Activated T-helper 2 cell treated with anti-CD3 and anti-CD28 coated beads, Interferon-gamma antibody, Interleukin-2, Interleukin-4, amounts not matched to agents 10 μg/mL and 5 μg/mL and 100 μg/mL, durations not matched to agents 14 hours and 24 hours and 36 hours (primary cell): ENCODE data around the gene PCBP1. TPM values are rescaled to one million over a fixed set of nuclear protein-coding genes. Genes with fewer than 3 reads are reported as not detected.
"Not testable (repeated sequence)": the region's sequence is repeated elsewhere in the genome, so short reads cannot be mapped to it uniquely, and the experiment has no call there.

Experiments
- DNase-seq: peaks from one replicate; pipeline ENCODE4 v3.0.0; 2021; ENCODE audit warnings: low spot score
- H3K27ac Mint-ChIP-seq: one replicate; pipeline ENCODE4 v1.8.0; 2021; ENCODE audit warnings: mixed read lengths
- H3K27me3 Mint-ChIP-seq: one replicate; pipeline ENCODE4 v1.8.0; 2021; ENCODE audit warnings: low read depth, mixed read lengths
- H3K36me3 Mint-ChIP-seq: one replicate; pipeline ENCODE4 v1.8.0; 2021; ENCODE audit warnings: low read depth, mixed read lengths
- H3K4me1 Mint-ChIP-seq: one replicate; pipeline ENCODE4 v1.8.0; 2021; ENCODE audit warnings: low read depth, mixed read lengths
- H3K4me3 Mint-ChIP-seq: one replicate; pipeline ENCODE4 v1.8.0; 2021; ENCODE audit warnings: low read depth, mild to moderate bottlenecking, moderate library complexity, mixed read lengths
- H3K9me3 Mint-ChIP-seq: one replicate; pipeline ENCODE4 v1.8.0; 2021; ENCODE audit warnings: mixed read lengths
- intact Hi-C: fragments of 100-400 bp; cut with micrococcal nuclease; formaldehyde crosslinking; loops from one replicate; pipeline ENCODE4 v1.15.1; 2023
- total RNA-seq: library from RNA; stranded (reverse); gene quantifications from 2 replicates; pipeline ENCODE4 v1.2.3, GENCODE V29; 2022

Gene PCBP1
- total RNA-seq, 1 donor from 2014 or later, result 433 TPM

DNA sequence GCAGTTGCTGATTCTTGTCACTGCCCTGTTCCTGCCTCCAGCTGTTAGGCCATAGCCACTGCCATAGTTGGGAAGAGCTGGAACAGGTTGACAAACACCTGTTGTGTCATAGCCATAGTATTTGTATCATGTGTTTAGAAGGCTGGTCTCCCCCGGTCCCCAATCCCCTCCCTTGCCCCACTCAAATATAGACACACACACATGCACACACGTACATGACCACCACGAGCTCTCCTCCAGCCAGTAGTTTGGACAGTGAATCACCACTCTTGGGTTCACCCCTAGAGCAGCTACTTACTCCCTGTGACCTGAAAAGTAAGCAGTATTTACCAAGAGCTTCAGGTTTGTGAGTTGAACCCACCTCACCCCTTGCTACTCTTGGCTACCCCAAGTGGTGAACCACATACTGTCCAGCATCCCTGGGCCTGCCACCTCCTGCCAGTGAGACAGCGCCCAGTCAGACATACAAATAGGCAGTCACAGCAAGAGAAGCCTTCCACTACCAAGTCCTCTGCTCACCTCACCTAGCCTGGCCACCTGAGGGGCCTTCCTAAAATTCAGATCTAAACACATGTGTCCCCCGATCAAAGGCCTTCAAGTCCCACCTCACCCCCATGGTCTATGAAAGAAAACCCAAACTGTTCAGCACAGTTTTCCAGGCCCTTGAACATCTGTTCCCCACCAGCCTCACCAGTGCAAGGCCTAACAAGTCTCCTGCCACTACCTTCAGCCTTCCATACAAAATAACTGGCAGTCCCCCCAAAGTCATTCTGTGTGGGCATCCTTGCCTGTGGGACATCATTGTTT is 7.1 kb downstream of the PCBP1 start:
- intact Hi-C loops, result loop anchor here (2.0 kb wide), 2 partner anchors 14 to 30 kb away; no protein-coding TSS in a partner anchor
- Mint-ChIP-seq H3K27ac (peak overlapping the region; percentile 98), H3K4me3 (peak overlapping the region; percentile 85), H3K36me3 (peaks cover 30% of the 10 kb centered on the region), H3K27me3 (no peaks in the 10 kb centered on the region), H3K4me1 (peaks cover 43% of the 10 kb centered on the region), H3K9me3 (peaks cover 3% of the 10 kb centered on the region)
- no peak for DNase-seq

DNA sequence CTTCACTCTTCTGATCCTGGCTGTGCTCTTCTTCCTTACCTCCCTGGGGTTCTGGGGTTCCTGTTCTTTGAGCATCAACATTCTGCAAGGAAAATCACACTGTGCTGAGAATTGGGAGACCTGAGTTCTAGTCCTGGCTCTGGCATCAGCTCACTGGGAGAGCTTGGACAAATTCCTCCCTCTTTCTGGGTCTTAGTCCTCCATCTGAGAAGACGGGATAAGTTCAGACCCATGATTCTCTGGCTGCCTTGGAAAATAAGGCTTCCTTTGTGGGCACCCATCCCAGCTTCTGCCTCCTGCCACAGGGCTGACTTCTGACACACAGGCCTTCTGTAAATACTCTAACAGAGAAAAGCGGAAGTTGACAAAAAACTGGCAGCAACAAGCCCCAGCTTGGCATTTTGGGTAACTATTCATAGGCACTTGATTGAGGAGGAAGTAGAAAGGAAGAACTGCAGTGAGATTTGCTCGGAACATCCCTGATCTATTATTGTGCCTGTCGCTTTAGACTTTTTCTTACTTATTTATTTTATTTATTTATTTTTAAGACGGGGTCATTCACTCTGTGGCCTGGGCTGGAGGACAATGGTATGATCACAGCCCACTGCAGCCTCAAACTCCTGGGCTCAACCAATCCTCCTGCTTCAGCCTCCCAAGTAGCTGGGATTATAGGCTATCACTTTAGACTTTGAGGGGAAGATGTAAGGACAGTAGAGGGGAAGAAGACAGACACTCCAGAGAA is 7.9 kb downstream of the PCBP1 start:
- Mint-ChIP-seq H3K27ac (peak overlapping the region; percentile 98), H3K36me3 (peaks cover 22% of the 10 kb centered on the region), H3K4me1 (peaks cover 42% of the 10 kb centered on the region), H3K27me3 (no peaks in the 10 kb centered on the region), H3K4me3 (peak overlapping the region; percentile 85), H3K9me3 (peaks cover 3% of the 10 kb centered on the region)
- DNase-seq, result peak; percentile 46
- intact Hi-C loops, result loop anchor here (1.0 to 2.0 kb wide), 3 partner anchors 9 to 30 kb away; no protein-coding TSS in a partner anchor

DNA sequence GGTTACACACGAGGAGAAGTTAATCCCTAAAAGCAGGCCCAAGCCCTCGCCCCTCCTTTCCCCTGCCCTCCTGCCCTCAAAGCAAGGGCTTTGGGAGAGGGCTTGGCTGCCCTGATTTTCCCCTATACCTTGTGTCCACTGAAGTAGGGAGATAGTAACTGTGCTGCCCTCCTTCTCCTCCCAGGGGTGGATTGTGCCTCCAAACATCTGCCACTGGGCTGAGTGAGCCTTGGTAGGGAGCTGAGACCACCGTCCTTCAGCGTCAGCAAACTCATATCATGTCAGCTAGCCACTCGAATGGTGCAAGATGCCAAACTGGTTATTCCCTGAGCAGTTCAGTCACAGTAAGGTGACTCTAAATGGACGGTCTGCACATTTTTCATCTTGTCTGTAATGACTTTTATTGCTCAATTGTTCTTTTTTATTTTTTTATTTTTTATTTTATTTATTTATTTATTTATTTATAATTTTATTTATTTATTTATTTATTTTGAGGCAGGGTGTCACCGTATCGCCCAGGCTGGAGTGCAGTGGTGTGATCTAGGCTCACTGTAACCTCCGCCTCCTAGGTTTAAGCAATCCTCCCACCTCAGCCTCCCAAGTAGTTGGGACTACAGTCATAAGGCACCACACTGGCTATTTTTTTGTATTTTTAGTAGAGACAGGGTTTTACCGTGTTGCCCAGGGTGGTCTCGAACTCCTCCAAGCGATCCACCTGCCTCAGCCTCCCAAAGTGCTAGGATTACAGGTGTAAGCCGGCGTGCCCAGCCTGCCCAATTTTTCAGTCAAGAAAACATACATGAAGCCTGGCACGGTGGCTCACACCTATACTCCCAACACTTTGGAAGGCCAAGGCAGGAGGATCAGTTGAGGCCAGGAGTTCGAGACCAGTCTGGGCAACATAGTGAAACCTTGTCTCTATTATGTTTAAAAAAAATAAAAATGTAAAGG is 8.7 kb downstream of the PCBP1 start:
- H3K27me3 Mint-ChIP-seq, result no peaks in the 10 kb centered on the region
- H3K9me3 Mint-ChIP-seq, result no peaks in the 10 kb centered on the region
- DNase-seq, result no peak
- peaks cover 36% of the 10 kb centered on the region for H3K4me1 Mint-ChIP-seq
- peak overlapping the region; percentile 22 for H3K4me3 Mint-ChIP-seq
- H3K36me3 Mint-ChIP-seq, result peaks cover 16% of the 10 kb centered on the region
- peak overlapping the region; percentile 98 for H3K27ac Mint-ChIP-seq
- intact Hi-C loops, result loop anchor here (1.0 to 2.0 kb wide), 3 partner anchors 8 to 29 kb away; no protein-coding TSS in a partner anchor

- peaks cover 34% of the 10 kb centered on the region for H3K4me1 Mint-ChIP-seq
- H3K36me3 Mint-ChIP-seq, result peaks cover 12% of the 10 kb centered on the region
- no peaks in the 10 kb centered on the region for H3K27me3 Mint-ChIP-seq
- H3K9me3 Mint-ChIP-seq, result no peaks in the 10 kb centered on the region
- no peak overlapping the region for H3K4me3 Mint-ChIP-seq
- no peak for DNase-seq
- intact Hi-C loops, result no loop called here
- no peak overlapping the region for H3K27ac Mint-ChIP-seq
Measured at GRCh38 chr2:70098032-70098431, 10.8 kb downstream of the PCBP1 start.

DNA sequence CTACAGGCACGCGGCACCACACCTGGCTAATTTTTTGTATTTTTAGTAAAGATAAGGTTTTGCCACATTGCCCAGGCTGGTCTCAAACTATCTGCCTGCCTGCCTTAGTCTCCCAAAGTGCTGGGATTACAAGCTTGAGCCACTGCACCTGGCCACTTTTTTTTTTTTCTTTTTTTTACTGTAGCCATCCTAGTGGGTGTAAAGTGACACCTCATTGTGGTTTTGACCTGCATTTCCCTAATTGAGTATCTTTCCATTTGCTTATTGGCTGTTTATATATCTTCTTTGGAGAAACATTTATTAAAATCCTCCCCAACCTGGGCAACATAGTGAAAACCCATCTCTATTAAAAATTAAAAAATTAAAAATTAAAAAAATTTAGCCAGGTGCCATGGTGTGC is 12.0 kb downstream of the PCBP1 start:
- Mint-ChIP-seq H3K4me3 (no peak overlapping the region), H3K4me1 (peaks cover 40% of the 10 kb centered on the region), H3K36me3 (peaks cover 10% of the 10 kb centered on the region), H3K27me3 (no peaks in the 10 kb centered on the region), H3K27ac (no peak overlapping the region), H3K9me3 (no peaks in the 10 kb centered on the region)
- DNase-seq, result no peak
- intact Hi-C loops, result no loop called here

DNA sequence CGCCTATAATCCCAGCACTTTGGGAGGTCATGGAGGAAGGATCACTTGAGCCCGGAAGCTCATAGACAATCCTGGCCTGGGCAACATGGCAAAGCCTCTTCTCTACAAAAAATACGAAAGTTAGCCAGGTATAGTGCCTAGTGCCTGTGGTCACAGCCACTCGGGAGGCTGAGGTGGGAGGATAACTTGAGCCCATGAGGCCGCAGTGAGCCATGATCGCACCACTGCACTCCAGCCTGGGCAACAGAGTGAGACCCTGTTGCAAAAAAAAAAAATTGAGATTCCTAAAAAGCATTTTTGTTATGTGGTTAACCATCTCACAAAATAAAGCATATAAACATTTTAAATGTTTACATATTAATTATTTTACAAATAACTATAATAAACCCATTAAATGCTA is 13.9 kb downstream of the PCBP1 start:
- intact Hi-C loops, result no loop called here
- Mint-ChIP-seq H3K4me1 (peaks cover 33% of the 10 kb centered on the region), H3K36me3 (no peaks in the 10 kb centered on the region), H3K9me3 (no peaks in the 10 kb centered on the region), H3K27me3 (no peaks in the 10 kb centered on the region), H3K4me3 (no peak overlapping the region), H3K27ac (no peak overlapping the region)
- DNase-seq, result no peak

- intact Hi-C loops, H3K27ac Mint-ChIP-seq, DNase-seq, H3K4me3 Mint-ChIP-seq, H3K9me3 Mint-ChIP-seq, H3K27me3 Mint-ChIP-seq, H3K36me3 Mint-ChIP-seq: not testable (repeated sequence)
- H3K4me1 Mint-ChIP-seq, result peaks cover 33% of the 10 kb centered on the region
Measured at GRCh38 chr2:70101686-70102085, 14.4 kb downstream of the PCBP1 start.

GRCh38 chr2:70102323-70102905 is 15.1 kb downstream of the PCBP1 start:
- H3K9me3 Mint-ChIP-seq, DNase-seq, H3K27me3 Mint-ChIP-seq, H3K4me3 Mint-ChIP-seq, H3K36me3 Mint-ChIP-seq, intact Hi-C loops: not testable (repeated sequence)
- peaks cover 39% of the 10 kb centered on the region for H3K4me1 Mint-ChIP-seq
- H3K27ac Mint-ChIP-seq, result peak overlapping the region; percentile 30

- Mint-ChIP-seq H3K4me3 (peak overlapping the region; percentile 78), H3K9me3 (no peaks in the 10 kb centered on the region), H3K36me3 (peaks cover 4% of the 10 kb centered on the region), H3K27ac (peak overlapping the region; percentile 90), H3K27me3 (no peaks in the 10 kb centered on the region), H3K4me1 (peaks cover 48% of the 10 kb centered on the region)
- intact Hi-C loops, result loop anchor here (1.0 kb wide), 1 partner anchor 8 kb away; no protein-coding TSS in a partner anchor
- DNase-seq, result no peak
Measured at GRCh38 chr2:70103531-70104061, 16.3 kb downstream of the PCBP1 start.

DNA sequence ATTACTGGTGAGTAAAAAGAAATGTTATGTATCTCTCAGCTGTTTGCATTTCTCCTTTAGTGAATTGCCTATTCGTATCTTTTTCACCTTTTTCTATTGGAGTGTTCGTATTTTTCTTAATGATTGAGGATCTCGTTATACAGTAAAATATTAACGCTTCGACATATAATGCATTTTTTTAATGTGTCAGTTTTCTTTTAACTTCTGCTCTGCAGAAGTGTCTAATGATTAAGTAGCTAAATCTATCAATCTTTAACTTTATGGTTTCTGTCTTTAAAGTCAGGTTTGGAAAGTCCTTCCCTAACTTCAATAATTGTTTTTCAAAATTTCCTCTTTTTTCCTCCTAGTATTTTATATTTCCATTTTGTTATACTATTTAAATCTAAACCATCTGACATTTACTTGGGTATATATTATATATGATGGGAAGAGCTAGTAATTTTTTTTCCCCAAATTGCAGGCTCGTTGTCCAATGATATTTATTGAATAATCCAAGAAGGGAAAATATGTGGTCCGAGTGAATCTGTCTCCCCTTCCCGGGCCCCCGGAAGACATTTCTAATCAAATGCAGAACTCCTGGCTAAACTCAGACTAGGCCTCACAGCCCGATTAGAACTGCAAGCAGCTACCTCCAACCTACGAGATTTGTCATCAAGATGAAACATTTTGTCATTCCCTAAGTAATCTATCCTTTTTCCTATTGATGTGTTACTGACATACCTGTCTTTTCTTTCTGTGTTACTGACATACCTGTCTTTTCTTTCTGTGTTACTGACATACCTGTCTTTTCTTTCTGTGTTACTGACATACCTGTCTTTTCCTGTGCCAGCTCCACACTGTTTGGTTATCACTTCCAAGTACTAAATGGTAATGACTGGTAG is 17.2 kb downstream of the PCBP1 start:
- H3K27ac Mint-ChIP-seq, result peak overlapping the region; percentile 90
- intact Hi-C loops, result loop anchor here (1.0 kb wide), 1 partner anchor 9 kb away; no protein-coding TSS in a partner anchor

DNA sequence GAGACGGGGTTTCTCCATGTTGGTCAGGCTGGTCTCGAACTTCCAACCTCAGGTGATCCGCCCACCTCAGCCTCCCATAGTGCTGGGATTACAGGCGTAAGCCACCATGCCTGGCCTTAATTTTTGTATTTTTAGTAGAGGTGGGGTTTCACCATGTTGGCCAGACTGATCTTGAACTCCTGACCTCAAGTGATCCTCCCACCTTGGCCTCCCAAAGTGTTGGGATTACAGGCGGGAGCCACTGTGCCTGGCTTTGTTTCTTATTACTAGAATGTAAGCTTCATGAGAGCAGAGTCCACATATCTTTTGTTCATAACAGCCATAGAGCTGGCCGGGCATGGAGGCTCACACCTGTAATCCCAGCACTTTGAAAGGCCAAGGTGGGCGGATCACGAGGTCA is 18.9 kb downstream of the PCBP1 start:
- H3K4me3 Mint-ChIP-seq, H3K27ac Mint-ChIP-seq, H3K9me3 Mint-ChIP-seq, DNase-seq, H3K36me3 Mint-ChIP-seq, H3K27me3 Mint-ChIP-seq, intact Hi-C loops: not testable (repeated sequence)
- H3K4me1 Mint-ChIP-seq, result peaks cover 56% of the 10 kb centered on the region

More for the DNA sequence above, 17.2 kb downstream of the PCBP1 start:
- Mint-ChIP-seq H3K4me1 (peaks cover 52% of the 10 kb centered on the region), H3K4me3 (peak overlapping the region; percentile 78), H3K36me3 (peaks cover 4% of the 10 kb centered on the region), H3K9me3 (no peaks in the 10 kb centered on the region), H3K27me3 (no peaks in the 10 kb centered on the region)
- DNase-seq, result peak; percentile 29
